Activated naive CD4-positive, alpha-beta T cell treated with anti-CD3 and anti-CD28 coated beads, Interleukin-2, amount 50 U/mL, for 16 hours (primary cell): Measurements from ENCODE around the gene EPS15.

Experiments
- DNase-seq: peaks from one replicate; pipeline ENCODE4 v3.0.0-alpha.2; 2020

EPS15 gene

GRCh38 chr1:51310871-51311613, 208.0 kb downstream of the EPS15 start:
- DNase-seq: no peak

- no peak for DNase-seq
These were observed 209.8 kb downstream of the EPS15 start for GRCh38 chr1:51309291-51309690.

GRCh38 chr1:51308636-51309035, 210.4 kb downstream of the EPS15 start:
- no peak for DNase-seq

- no peak for DNase-seq
These were observed 212.1 kb downstream of the EPS15 start for GRCh38 chr1:51306950-51307349.

GRCh38 chr1:51305371-51305823, 213.7 kb downstream of the EPS15 start:
- DNase-seq: no peak

GRCh38 chr1:51304360-51304759, 214.7 kb downstream of the EPS15 start:
- DNase-seq: no peak
